Gastroesophageal sphincter (tissue), 4 donors: ENCODE data around the gene WNT5B. TPM values are rescaled to one million over a fixed set of nuclear protein-coding genes. Genes with fewer than 3 reads are reported as not detected.
A peak's percentile ranks its signal among the peaks of the same experiment; 100 is the strongest.

ENCODE experiments used
- ATAC-seq: fragments of 150-250 bp; one replicate; pipeline ENCODE4 v1.9.1; 2016; ENCODE audit warnings: mild to moderate bottlenecking, moderate library complexity
- H3K27ac ChIP-seq, 4 donors: fragments of 200-600 bp; sonication (generic) in 3 of 4; 1 replicate in 3 of 4; 2 replicates in 1 of 4; pipeline ENCODE4 v1.5.1; 2016 to 2019
- H3K27me3 ChIP-seq: fragments of 200-600 bp; sonication (generic); one replicate; pipeline ENCODE4 v1.5.1; 2019
- H3K36me3 ChIP-seq, 2 donors: fragments of 200-600 bp; sonication (generic); one replicate each; pipeline ENCODE4 v1.5.1; 2019; ENCODE audit warnings: control low read depth in 1 of 2
- H3K4me1 ChIP-seq, 3 donors: fragments of 200-600 bp; sonication (generic); 1 replicate in 2 of 3; 2 replicates in 1 of 3; pipeline ENCODE4 v1.5.1; 2016 to 2019; ENCODE audit warnings: control low read depth in 2 of 3
- H3K4me3 ChIP-seq, 2 donors: fragments of 200-600 bp; sonication (generic); one replicate each; pipeline ENCODE4 v1.5.1; 2019; ENCODE audit warnings: mild to moderate bottlenecking in 1 of 2, moderate library complexity in 1 of 2
- H3K9me3 ChIP-seq, 3 donors: fragments of 200-600 bp; sonication (generic); one replicate each; pipeline ENCODE4 v1.5.1; 2017 to 2019; ENCODE audit warnings: control low read depth in 2 of 3
- EP300 ChIP-seq: sonication (generic); formaldehyde crosslinking; IDR thresholded peaks from one replicate; pipeline ENCODE4 v1.6.1; 2017; ENCODE audit warnings: antibody characterized with exemption, mild to moderate bottlenecking
- POLR2A ChIP-seq, 2 donors: fragments of 450-650 bp; IDR thresholded peaks; one replicate each; pipeline ENCODE4 v1.6.1; 2017; ENCODE audit warnings: antibody characterized with exemption in 2 of 2, mild to moderate bottlenecking in 2 of 2, moderate library complexity in 1 of 2
- POLR2AphosphoS5 ChIP-seq: sonication (generic); formaldehyde crosslinking; IDR thresholded peaks from one replicate; pipeline ENCODE4 v1.6.1; 2017; ENCODE audit warnings: antibody characterized with exemption
- WGBS, 2 donors: methylation state at CpG; one replicate each; pipeline ENCODE4 v1.1.5; 2018; ENCODE audit warnings: low coverage in 1 of 2; 5-methylcytosine and 5-hydroxymethylcytosine counted together
- total RNA-seq, 4 donors: library from RNA; depleted of rRNA; stranded (reverse); fragments of >200 nt; gene quantifications; one replicate each; pipeline ENCODE4 v1.1.0, GENCODE V29; 2016
- TF ChIP-seq, protein P1 (sequence below), 4 experiments: fragments of 200-600 bp in 2 of 4; fragments of 450-650 bp in 2 of 4; sonication (generic) in 1 of 4; IDR thresholded peaks; one replicate each; pipeline ENCODE4 v1.5.1; 2017 to 2019; ENCODE audit warnings: antibody characterized with exemption in 4 of 4, mild to moderate bottlenecking in 2 of 4, moderate library complexity in 2 of 4

Gene WNT5B
- total RNA-seq, 4 donors from 2014 or later: 9.4 to 76.5 (median 26.3) TPM

DNA sequence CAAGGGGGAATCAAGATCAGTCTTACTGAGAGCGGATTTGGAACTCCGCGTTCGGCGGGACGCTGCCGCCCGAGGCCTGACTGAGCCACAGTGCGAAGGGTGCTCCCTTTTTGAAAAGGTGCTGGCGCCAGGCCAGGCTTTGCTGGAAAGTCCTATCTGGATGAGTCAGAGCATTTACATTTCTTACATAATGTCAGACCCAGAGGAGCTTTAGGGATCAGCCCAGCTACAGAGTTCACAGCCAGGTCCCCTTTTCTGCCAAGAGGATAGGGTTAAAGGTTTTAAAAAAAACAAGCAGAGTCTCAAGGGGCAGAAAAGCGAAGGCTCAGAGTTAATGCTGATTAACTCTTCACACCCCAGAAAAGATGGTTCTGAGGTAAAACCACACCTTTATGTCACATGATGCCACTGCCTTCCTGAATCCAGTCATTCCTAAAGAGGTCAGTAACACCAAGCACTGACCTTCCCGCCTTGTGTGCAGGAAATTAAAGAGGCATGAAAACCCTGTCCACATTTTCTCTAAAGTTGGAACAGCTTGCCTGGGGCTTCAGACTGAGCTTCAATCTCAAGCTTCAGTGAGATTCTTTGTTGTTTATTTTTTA, 22.9 kb upstream of the WNT5B start:
- Histone ChIP-seq H3K4me3 (peak overlapping the region; percentile 31 to 51), H3K9me3 (no peaks in the 10 kb centered on the region), H3K36me3 (no peaks in the 10 kb centered on the region), H3K27me3 (no peaks in the 10 kb centered on the region), H3K4me1 (peaks cover 0 to 43% (median 16%) of the 10 kb centered on the region in 3 donors), H3K27ac (peak overlapping the region; percentile 78 to 93 (median 90))
- 6 to 10% methylated on average over 2 to 11 of the region's 12 CpGs for WGBS, 2 donors
- peak; percentile 80 for ATAC-seq
- TF ChIP-seq POLR2AphosphoS5: peak; percentile 89
- TF ChIP-seq POLR2A (IDR thresholded peaks at IDR 0.05): peak; percentile 37 to 45
- TF ChIP-seq, protein P1, sequence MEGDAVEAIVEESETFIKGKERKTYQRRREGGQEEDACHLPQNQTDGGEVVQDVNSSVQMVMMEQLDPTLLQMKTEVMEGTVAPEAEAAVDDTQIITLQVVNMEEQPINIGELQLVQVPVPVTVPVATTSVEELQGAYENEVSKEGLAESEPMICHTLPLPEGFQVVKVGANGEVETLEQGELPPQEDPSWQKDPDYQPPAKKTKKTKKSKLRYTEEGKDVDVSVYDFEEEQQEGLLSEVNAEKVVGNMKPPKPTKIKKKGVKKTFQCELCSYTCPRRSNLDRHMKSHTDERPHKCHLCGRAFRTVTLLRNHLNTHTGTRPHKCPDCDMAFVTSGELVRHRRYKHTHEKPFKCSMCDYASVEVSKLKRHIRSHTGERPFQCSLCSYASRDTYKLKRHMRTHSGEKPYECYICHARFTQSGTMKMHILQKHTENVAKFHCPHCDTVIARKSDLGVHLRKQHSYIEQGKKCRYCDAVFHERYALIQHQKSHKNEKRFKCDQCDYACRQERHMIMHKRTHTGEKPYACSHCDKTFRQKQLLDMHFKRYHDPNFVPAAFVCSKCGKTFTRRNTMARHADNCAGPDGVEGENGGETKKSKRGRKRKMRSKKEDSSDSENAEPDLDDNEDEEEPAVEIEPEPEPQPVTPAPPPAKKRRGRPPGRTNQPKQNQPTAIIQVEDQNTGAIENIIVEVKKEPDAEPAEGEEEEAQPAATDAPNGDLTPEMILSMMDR (IDR thresholded peaks at IDR 0.05): no peak
- TF ChIP-seq EP300: no peak

DNA sequence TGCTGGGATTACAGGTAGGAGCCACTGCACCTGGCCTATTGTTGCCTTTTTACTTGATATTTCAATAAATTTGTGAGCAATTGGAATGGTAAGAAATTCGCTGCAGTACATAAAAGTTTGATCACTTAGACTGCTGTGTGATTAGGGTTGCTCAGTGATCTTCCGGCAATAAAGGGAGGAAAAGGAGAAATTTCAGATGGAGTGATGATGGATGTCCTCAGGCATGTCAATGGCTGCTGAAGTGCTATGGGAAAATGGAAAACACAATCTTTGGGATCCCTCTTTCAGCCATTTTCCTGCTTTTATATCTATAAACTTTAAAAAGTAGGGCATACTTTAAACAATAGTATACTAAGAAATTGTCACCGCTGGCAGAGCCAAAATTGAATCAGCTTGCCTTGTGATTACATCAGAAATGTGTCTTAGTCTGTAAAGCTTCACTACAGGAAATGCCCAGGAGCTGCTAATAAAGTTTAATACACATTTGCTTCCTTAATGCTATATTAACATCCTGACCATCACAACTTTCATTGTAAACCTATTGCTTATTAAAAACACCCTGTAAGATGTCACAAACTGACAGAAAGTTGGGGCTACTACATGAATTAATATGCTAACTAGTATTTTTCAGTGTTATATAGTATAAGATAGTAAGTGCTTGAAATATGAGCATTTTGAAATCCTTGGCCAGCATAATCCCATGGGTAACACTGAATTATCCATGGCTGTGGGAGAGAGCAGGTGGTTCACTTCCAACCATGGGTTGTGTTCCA, 20.9 kb upstream of the WNT5B start:
- peaks cover 0 to 42% (median 16%) of the 10 kb centered on the region in 3 donors for H3K4me1 ChIP-seq
- ATAC-seq: no peak
- 83 to 89% methylated on average over 3 of the region's 3 CpGs for WGBS, 2 donors

DNA sequence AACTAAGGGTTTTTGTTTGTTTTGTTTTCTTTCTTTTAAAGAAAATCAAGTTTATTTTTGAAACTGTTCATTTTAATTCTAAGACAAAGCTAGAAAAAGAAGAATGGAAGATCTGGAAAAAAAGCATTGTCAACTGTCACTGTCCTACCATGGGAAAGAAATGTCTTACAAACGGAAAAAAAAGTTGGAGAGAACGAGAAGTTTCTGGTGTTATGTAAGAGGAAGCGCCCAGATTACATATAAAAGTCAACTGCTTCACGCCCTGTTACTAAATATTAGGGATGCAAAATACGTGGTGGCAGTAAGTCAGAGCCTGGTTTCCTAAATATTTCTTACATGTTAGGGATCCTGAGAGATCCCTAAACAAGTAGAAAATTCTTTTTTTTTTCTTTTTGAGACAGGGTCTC, 20.3 kb upstream of the WNT5B start:
- no peaks in the 10 kb centered on the region for H3K27me3 ChIP-seq
- H3K36me3 ChIP-seq: no peaks in the 10 kb centered on the region
- WGBS, 2 donors: 25 to 50% methylated on average over 4 to 5 of the region's 5 CpGs
- TF ChIP-seq EP300: no peak
- no peak for TF ChIP-seq POLR2A (IDR thresholded peaks at IDR 0.05)
- TF ChIP-seq POLR2AphosphoS5: no peak
- TF ChIP-seq, protein P1 (IDR thresholded peaks at IDR 0.05): no peak
- ATAC-seq: peak; percentile 18
- peaks cover 0 to 42% (median 16%) of the 10 kb centered on the region in 3 donors for H3K4me1 ChIP-seq
- no peak overlapping the region for H3K4me3 ChIP-seq
- H3K27ac ChIP-seq: peak overlapping the region in 3 of 4 donors; percentile 45 to 90 (median 90)
- H3K9me3 ChIP-seq: no peaks in the 10 kb centered on the region

More for the DNA sequence above, 20.9 kb upstream of the WNT5B start:
- Histone ChIP-seq H3K4me3 (no peak overlapping the region), H3K36me3 (no peaks in the 10 kb centered on the region), H3K9me3 (no peaks in the 10 kb centered on the region), H3K27me3 (no peaks in the 10 kb centered on the region), H3K27ac (peak overlapping the region in 3 of 4 donors; percentile 45 to 90 (median 90))
- TF ChIP-seq POLR2A (IDR thresholded peaks at IDR 0.05) (no peak), POLR2AphosphoS5 (no peak), EP300 (no peak)
- TF ChIP-seq, protein P1 (IDR thresholded peaks at IDR 0.05): no peak

DNA sequence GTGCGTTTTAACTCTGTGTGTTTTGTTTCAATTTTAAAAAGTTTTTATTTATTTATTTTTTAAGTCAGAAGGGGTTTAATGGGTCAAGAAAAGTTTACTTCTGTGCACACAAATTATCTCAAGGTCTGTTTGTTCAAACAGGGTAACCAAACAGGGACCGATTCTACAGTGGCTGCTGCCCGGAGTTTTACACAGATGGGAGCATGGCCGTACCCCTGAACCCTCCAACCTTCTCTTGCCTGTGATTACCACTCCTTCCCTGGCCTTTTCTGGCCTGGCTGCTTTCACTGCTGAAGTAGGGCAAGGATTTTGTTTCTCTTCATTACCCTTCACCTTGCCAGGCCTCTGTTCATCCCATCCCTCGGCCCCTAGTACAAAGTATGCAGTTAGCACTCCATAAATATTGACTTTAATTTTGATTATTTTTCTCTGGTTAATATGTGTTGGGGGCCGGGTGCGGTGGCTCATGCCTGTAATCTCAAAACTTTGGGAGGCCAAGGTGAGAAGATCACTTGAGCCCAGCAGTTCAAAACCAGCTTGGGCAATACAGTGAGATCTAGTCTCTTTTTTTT, 18.9 kb upstream of the WNT5B start:
- Histone ChIP-seq H3K27me3 (no peaks in the 10 kb centered on the region), H3K4me1 (peaks cover 0 to 39% (median 16%) of the 10 kb centered on the region in 3 donors), H3K4me3 (no peak overlapping the region), H3K27ac (no peak overlapping the region), H3K36me3 (no peaks in the 10 kb centered on the region), H3K9me3 (no peaks in the 10 kb centered on the region)
- 93 to 96% methylated on average over 4 to 7 of the region's 7 CpGs for WGBS, 2 donors
- TF ChIP-seq POLR2A (IDR thresholded peaks at IDR 0.05): no peak
- no peak for TF ChIP-seq EP300
- TF ChIP-seq, protein P1 (IDR thresholded peaks at IDR 0.05): no peak
- TF ChIP-seq POLR2AphosphoS5: no peak
- ATAC-seq: no peak
